CD4-positive, alpha-beta T cell (primary cell): ENCODE measurements around the gene KICS2. TPM values are rescaled to one million over a fixed set of nuclear protein-coding genes. Genes with fewer than 3 reads are reported as not detected.

Source experiments
- ATAC-seq: fragments of 200-7000 bp; cut with Tn5 transposase; one replicate; pipeline ENCODE4 v1.10.0; 2022; ENCODE audit warnings: mild to moderate bottlenecking; ENCODE audit not compliant: poor library complexity
- CTCF ChIA-PET: fragments of 350-600 bp; sonication (Branson Sonifier 250); formaldehyde crosslinking; loops from one replicate; lab custom pipeline; 2021; ENCODE audit warnings: antibody characterized with exemption, inconsistent platforms; lab: Charles Lee
- POLR2A ChIA-PET: fragments of 350-600 bp; sonication (Branson Sonifier 250); formaldehyde crosslinking; loops from one replicate; lab custom pipeline; 2021; ENCODE audit warnings: antibody characterized with exemption, inconsistent platforms; lab: Charles Lee
- DNase-seq, 14 experiments: peaks; one replicate each; pipeline ENCODE4 v3.0.0-alpha.2; 2013 to 2020; ENCODE audit warnings: mixed read lengths in 2 of 14
- H3K27ac ChIP-seq, 2 donors: one replicate each; pipeline versions ENCODE4 v1.5.1 to v1.7.0; 2013; ENCODE audit warnings: low read length in 2 of 2, low read depth in 1 of 2, mild to moderate bottlenecking in 1 of 2
- H3K27me3 ChIP-seq, 2 experiments: 1 replicate in 1 of 2; 2 replicates in 1 of 2; pipeline versions ENCODE4 v1.6.1 to v1.7.0; 2013; ENCODE audit warnings: low read length in 2 of 2, control low read depth in 1 of 2, mild to moderate bottlenecking in 1 of 2, moderate library complexity in 1 of 2; ENCODE audit not compliant: insufficient read depth in 2 of 2, control insufficient read depth in 1 of 2
- H3K36me3 ChIP-seq: one replicate; pipeline ENCODE4 v1.6.1; 2013; ENCODE audit warnings: low read length, control low read depth; ENCODE audit not compliant: insufficient read depth
- H3K4me1 ChIP-seq: one replicate; pipeline ENCODE4 v1.6.1; 2013; ENCODE audit warnings: low read length, control low read depth; ENCODE audit not compliant: insufficient read depth
- H3K4me3 ChIP-seq: one replicate; pipeline ENCODE4 v1.5.1; 2013; ENCODE audit warnings: mild to moderate bottlenecking, low read length, moderate library complexity
- H3K9me3 ChIP-seq, 2 experiments: 1 replicate in 1 of 2; 2 replicates in 1 of 2; pipeline versions ENCODE4 v1.6.1 to v1.7.0; 2013; ENCODE audit warnings: low read length in 2 of 2, mild to moderate bottlenecking in 2 of 2, control low read depth in 1 of 2, moderate library complexity in 1 of 2; ENCODE audit not compliant: control insufficient read depth in 1 of 2, insufficient read depth in 1 of 2
- H3K27ac Mint-ChIP-seq: one replicate; pipeline ENCODE4 v1.8.0; 2020; ENCODE audit warnings: mixed read lengths
- H3K27me3 Mint-ChIP-seq: one replicate; pipeline ENCODE4 v1.8.0; 2021; ENCODE audit warnings: mixed read lengths
- H3K36me3 Mint-ChIP-seq: one replicate; pipeline ENCODE4 v1.8.0; 2021; ENCODE audit warnings: low read depth, mixed read lengths
- H3K4me1 Mint-ChIP-seq: one replicate; pipeline ENCODE4 v1.8.0; 2021; ENCODE audit warnings: low read depth, mixed read lengths
- H3K4me3 Mint-ChIP-seq: one replicate; pipeline ENCODE4 v1.8.0; 2020; ENCODE audit warnings: mild to moderate bottlenecking, mixed read lengths
- H3K9me3 Mint-ChIP-seq: one replicate; pipeline ENCODE4 v1.8.0; 2020; ENCODE audit warnings: mixed read lengths
- intact Hi-C, 2 experiments: fragments of 100-400 bp; cut with DNase I in 1 of 2; cut with micrococcal nuclease in 1 of 2; formaldehyde crosslinking; loops; one replicate each; pipeline versions ENCODE4 v1.15.1 to v1.9.0; 2023 to 2025; cut with DNase I, micrococcal nuclease
- total RNA-seq, 174 experiments: library from RNA in 2 of 174; stranded (reverse) in 2 of 174; gene quantifications; one replicate each; pipeline ENCODE4 v1.2.3 and lab custom pipeline; 2021 to 2026
- TF ChIP-seq, protein P1 (sequence below): fragments of 200-600 bp; IDR thresholded peaks from one replicate; pipeline ENCODE4 v1.8.0; 2022; ENCODE audit warnings: antibody characterized with exemption, mild to moderate bottlenecking

The KICS2 gene
- total RNA-seq, 2 experiments from 2014 or later, result 13.6 to 14.0 TPM

DNA sequence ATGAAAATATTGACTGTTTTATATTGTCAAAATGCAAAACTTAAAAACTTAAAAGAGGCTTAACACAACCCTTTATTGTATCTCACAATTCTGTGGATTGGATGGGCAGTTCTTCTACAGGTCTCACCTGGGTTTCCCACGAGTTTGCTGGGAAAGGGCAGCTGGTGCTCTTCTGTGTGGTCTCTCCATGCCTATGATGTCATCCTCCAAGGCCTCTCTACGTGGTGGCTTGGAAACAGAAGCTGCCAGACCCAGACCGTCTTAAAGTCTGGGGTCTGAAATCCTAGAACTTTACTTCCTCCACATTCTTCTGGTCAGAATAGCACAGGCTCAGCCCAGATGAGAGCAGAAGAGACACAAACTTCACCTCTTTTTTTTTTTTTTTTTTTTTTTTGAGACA is 36.5 kb upstream of the KICS2 start:
- no peaks in the 10 kb centered on the region for H3K36me3 Mint-ChIP-seq
- no peak overlapping the region for H3K27ac Mint-ChIP-seq
- TF ChIP-seq, protein P1, sequence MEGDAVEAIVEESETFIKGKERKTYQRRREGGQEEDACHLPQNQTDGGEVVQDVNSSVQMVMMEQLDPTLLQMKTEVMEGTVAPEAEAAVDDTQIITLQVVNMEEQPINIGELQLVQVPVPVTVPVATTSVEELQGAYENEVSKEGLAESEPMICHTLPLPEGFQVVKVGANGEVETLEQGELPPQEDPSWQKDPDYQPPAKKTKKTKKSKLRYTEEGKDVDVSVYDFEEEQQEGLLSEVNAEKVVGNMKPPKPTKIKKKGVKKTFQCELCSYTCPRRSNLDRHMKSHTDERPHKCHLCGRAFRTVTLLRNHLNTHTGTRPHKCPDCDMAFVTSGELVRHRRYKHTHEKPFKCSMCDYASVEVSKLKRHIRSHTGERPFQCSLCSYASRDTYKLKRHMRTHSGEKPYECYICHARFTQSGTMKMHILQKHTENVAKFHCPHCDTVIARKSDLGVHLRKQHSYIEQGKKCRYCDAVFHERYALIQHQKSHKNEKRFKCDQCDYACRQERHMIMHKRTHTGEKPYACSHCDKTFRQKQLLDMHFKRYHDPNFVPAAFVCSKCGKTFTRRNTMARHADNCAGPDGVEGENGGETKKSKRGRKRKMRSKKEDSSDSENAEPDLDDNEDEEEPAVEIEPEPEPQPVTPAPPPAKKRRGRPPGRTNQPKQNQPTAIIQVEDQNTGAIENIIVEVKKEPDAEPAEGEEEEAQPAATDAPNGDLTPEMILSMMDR, result no peak
- Histone ChIP-seq H3K4me1 (no peaks in the 10 kb centered on the region), H3K27ac (no peak overlapping the region), H3K4me3 (no peak overlapping the region), H3K27me3 (no peaks in the 10 kb centered on the region), H3K36me3 (no peaks in the 10 kb centered on the region), H3K9me3 (no peaks in the 10 kb centered on the region)
- no peaks in the 10 kb centered on the region for H3K9me3 Mint-ChIP-seq
- ChIA-PET POLR2A (no interaction called here), CTCF (no interaction called here)
- H3K4me3 Mint-ChIP-seq, result no peak overlapping the region
- ATAC-seq, result no peak
- intact Hi-C loops, result loop anchor here (5.0 kb wide), 3 partner anchors 581 to 836 kb away; partner anchors contain the start of gene DPY19L2 (in 1 of the 2)
- DNase-seq, result no peak
- no peaks in the 10 kb centered on the region for H3K4me1 Mint-ChIP-seq
- H3K27me3 Mint-ChIP-seq, result peaks cover 8% of the 10 kb centered on the region

- H3K36me3 ChIP-seq, result no peaks in the 10 kb centered on the region
- ATAC-seq (no peak), DNase-seq (peak in 3 of 14 experiments; percentile 66 to 71 (median 67))
- ChIA-PET POLR2A (no interaction called here), CTCF (interaction anchor here (1.0 to 1.3 kb wide), 2 partner anchors 18 to 424 kb away, joined by 3 read pairs; no protein-coding TSS in a partner anchor)
- no peak overlapping the region for H3K27ac Mint-ChIP-seq
- H3K4me1 ChIP-seq, result no peaks in the 10 kb centered on the region
- H3K27me3 ChIP-seq, result no peaks in the 10 kb centered on the region
- H3K27ac ChIP-seq, result no peak overlapping the region
- no peaks in the 10 kb centered on the region for H3K4me1 Mint-ChIP-seq
- H3K9me3 ChIP-seq, result no peaks in the 10 kb centered on the region
- intact Hi-C loops, result loop anchor here (1.0 to 5.0 kb wide), 5 partner anchors 412 to 834 kb away; partner anchors contain the start of genes DPY19L2 (in 1 of the 2) and SRGAP1 (in 1 of the 2)
- peaks cover 8% of the 10 kb centered on the region for H3K27me3 Mint-ChIP-seq
- no peaks in the 10 kb centered on the region for H3K9me3 Mint-ChIP-seq
- H3K4me3 Mint-ChIP-seq, result no peak overlapping the region
- TF ChIP-seq, protein P1, result peak; percentile 83
- no peak overlapping the region for H3K4me3 ChIP-seq
- H3K36me3 Mint-ChIP-seq, result no peaks in the 10 kb centered on the region
These were observed 34.2 kb upstream of the KICS2 start for GRCh38 chr12:64256166-64256800.

DNA sequence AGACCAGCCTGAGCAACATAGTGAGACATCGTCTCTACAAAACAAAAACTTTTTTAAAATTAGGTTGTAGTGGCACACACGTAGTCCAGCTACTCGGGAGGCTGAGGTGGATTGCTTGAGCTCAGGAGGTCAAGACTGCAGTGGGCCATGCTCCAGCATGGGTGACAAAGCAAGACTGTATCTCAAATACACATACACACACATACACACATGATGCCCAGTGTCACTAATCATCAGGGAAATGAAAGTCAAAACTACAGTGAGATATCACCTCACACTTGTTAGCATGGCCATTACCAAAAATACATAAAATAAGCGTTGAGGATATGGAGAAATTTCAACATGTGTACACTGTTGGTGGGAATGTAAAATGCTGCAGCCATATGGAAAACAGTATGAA is 33.2 kb upstream of the KICS2 start:
- DNase-seq (no peak), ATAC-seq (no peak)
- H3K27me3 ChIP-seq, result no peaks in the 10 kb centered on the region
- H3K4me1 Mint-ChIP-seq, result no peaks in the 10 kb centered on the region
- H3K36me3 Mint-ChIP-seq, result no peaks in the 10 kb centered on the region
- H3K4me1 ChIP-seq, result no peaks in the 10 kb centered on the region
- H3K36me3 ChIP-seq, result no peaks in the 10 kb centered on the region
- H3K9me3 ChIP-seq, result no peaks in the 10 kb centered on the region
- H3K4me3 Mint-ChIP-seq, result no peak overlapping the region
- no peak overlapping the region for H3K27ac ChIP-seq
- no peak overlapping the region for H3K27ac Mint-ChIP-seq
- CTCF ChIA-PET, result no interaction called here
- POLR2A ChIA-PET, result no interaction called here
- TF ChIP-seq, protein P1, result no peak
- no peaks in the 10 kb centered on the region for H3K9me3 Mint-ChIP-seq
- H3K4me3 ChIP-seq, result no peak overlapping the region
- intact Hi-C loops, result loop anchor here (2.0 to 5.0 kb wide), 4 partner anchors 578 to 1154 kb away; partner anchors contain the start of gene DPY19L2 (in 1 of the 2)
- peaks cover 8% of the 10 kb centered on the region for H3K27me3 Mint-ChIP-seq
